Ishikawa (cell line): ENCODE results near the gene LIN7C.
A peak's percentile ranks its signal among the peaks of the same experiment; 100 is the strongest.

Source experiments
- CEBPB ChIP-seq: IDR thresholded peaks from 2 replicates; pipeline ENCODE4 v1.6.1; 2012
- CREB1 ChIP-seq: IDR thresholded peaks from 2 replicates; pipeline ENCODE4 v1.6.1; 2012; ENCODE audit warnings: low read depth
- EGR1 ChIP-seq: IDR thresholded peaks from 2 replicates; pipeline ENCODE4 v1.6.1; 2012
- EP300 ChIP-seq: IDR thresholded peaks from 2 replicates; pipeline ENCODE4 v1.6.1; 2012; ENCODE audit warnings: borderline replicate concordance
- FOXM1 ChIP-seq: IDR thresholded peaks from 2 replicates; pipeline ENCODE4 v1.6.1; 2012; ENCODE audit warnings: low read depth, borderline replicate concordance
- NFIC ChIP-seq: IDR thresholded peaks from 2 replicates; pipeline ENCODE4 v1.6.1; 2012
- RAD21 ChIP-seq: IDR thresholded peaks from 2 replicates; pipeline ENCODE4 v1.6.1; 2012; ENCODE audit warnings: low read depth
- REST ChIP-seq: IDR thresholded peaks from 2 replicates; pipeline ENCODE4 v1.6.1; 2012; ENCODE audit warnings: low read depth, mild to moderate bottlenecking
- TAF1 ChIP-seq: IDR thresholded peaks from 2 replicates; pipeline ENCODE4 v1.6.1; 2012; ENCODE audit warnings: low read depth, mild to moderate bottlenecking
- TCF12 ChIP-seq: IDR thresholded peaks from 2 replicates; pipeline ENCODE4 v1.6.1; 2012; ENCODE audit warnings: low read depth
- TEAD4 ChIP-seq: IDR thresholded peaks from 2 replicates; pipeline ENCODE4 v1.6.1; 2012
- USF1 ChIP-seq: IDR thresholded peaks from 2 replicates; pipeline ENCODE4 v1.6.1; 2012
- YY1 ChIP-seq: IDR thresholded peaks from 2 replicates; pipeline ENCODE4 v1.6.1; 2012; ENCODE audit warnings: low read depth
- ZBTB7A ChIP-seq: IDR thresholded peaks from 2 replicates; pipeline ENCODE4 v1.6.1; 2012; ENCODE audit warnings: low read depth
- TF ChIP-seq, protein P1 (sequence below): IDR thresholded peaks from 2 replicates; pipeline ENCODE4 v1.6.1; 2012

Gene LIN7C

DNA sequence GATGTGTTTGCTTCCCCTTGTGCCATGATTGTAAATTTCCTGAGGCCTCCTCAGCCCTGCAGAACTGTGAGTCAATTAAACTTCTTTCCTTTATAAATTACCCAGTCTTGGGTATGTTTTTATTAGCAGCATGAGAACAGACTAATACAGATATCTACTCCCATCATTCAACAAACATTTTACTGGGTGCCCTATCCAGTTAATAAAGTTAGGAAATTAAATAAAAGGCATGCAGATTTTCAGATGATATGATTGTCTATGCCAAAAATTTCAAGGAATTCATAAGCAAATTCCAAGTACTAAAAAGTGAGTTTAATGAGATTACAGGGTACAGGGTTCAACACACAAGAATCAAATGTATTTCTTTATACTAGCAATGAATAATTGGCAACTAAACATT lies 33.5 kb upstream of the LIN7C start:
- TF ChIP-seq FOXM1 (no peak), CEBPB (no peak), RAD21 (no peak), NFIC (no peak), TEAD4 (no peak), YY1 (no peak), USF1 (no peak), EGR1 (no peak), CREB1 (no peak), REST (no peak), TAF1 (no peak)
- TF ChIP-seq, protein P1, sequence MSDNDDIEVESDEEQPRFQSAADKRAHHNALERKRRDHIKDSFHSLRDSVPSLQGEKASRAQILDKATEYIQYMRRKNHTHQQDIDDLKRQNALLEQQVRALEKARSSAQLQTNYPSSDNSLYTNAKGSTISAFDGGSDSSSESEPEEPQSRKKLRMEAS: no peak

DNA sequence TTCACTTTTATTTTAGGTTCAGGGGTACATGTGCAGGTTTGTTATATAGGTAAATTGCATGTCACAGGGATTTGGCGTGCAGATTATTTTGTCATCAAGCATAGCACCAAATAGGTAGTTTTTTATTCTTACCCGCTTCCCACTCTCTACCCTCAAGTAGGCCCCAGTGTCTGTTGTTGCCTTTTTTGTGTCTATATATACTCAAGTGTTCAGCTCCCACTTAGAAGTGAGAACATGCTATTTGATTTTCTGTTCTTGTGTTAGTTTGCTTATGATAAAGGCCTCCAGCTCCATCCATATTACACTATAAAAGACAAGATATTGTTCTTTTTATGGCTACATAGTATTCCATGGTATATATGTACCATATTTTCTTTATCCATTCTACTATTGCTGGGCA lies 28.5 kb upstream of the LIN7C start:
- no peak for TF ChIP-seq TEAD4

DNA sequence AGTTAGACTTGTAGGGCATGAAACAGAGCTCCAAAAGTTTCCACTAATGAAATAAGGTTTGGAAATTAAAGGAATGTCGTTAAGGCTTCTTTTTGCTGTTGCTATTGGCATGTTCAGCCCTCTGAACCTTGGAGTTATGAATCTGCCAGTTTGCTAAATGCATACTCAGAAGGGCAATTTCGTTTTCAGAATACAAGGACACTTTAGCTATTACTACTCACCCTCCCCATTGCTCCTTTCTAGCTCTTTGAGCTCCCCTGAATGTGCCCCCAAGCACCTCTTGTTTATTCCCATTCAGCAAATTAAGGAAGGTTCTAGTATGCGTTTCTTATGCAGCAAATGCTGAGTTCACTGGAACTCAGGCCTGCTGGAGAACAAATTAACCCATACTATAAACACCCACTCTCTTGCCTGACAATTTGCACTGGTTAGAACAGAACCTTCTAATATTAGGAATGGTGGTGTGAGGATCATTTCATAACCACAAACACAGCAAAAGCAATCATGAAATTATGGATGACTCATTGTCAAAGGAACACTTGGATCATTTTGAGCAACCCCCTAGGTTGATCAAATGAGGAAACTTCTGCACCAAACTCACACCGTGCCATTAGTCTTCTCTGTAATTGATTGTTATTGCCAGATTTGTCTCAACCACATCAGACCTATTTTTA lies 26.2 kb upstream of the LIN7C start:
- TF ChIP-seq EGR1 (no peak), TEAD4 (no peak), USF1 (no peak), CREB1 (no peak), YY1 (no peak), RAD21 (no peak), FOXM1 (no peak)

DNA sequence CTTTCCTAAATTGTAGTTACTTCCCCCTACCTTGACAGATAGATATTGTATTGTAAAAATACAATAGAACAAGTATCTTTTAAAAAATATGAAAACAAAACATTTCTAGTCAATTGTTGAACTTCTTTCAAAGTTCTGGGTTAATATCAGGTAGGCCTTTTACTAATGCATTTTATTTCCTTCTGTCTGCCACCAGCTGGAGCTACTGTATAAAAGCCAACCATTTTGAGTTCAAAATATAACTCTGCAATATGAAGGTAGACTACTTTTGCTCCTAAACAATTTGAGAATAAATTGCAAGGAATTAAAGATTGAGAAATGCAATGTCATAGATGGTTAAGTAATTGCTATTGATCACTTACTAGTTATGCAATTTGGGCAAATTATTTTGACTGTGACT lies 22.1 kb upstream of the LIN7C start:
- TF ChIP-seq RAD21 (peak; percentile 5; the same call in 1 of the 2 replicates), YY1 (no peak), FOXM1 (no peak)

DNA sequence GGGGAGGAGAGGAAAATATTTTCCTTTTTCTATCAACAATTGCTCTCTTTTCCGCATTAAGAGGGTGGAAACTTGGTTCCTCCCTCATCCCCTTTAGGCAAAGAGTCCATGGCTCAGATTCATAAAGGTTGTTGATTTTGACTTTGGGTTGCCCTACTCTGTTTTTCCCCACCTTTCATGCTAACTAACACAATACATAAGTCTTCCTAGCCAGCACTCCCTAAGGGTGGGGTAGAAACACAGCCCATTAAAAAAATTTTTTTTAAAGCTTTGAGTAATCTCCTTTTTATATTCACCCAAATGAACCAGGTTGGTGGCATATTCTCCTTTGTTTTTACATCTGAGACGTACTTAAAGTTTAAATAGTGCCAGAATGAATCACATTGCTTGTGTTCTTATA lies 20.0 kb upstream of the LIN7C start:
- no peak for TF ChIP-seq USF1
- no peak for TF ChIP-seq ZBTB7A
- TF ChIP-seq REST: no peak
- TF ChIP-seq FOXM1: no peak
- TF ChIP-seq RAD21: no peak
- no peak for TF ChIP-seq TAF1
- no peak for TF ChIP-seq TCF12
- no peak for TF ChIP-seq NFIC
- no peak for TF ChIP-seq EP300
- TF ChIP-seq TEAD4: no peak
- no peak for TF ChIP-seq CREB1
- no peak for TF ChIP-seq EGR1
- TF ChIP-seq CEBPB: no peak

GRCh38 chr11:27525824-27526516 lies 19.4 kb upstream of the LIN7C start:
- TF ChIP-seq, protein P1: no peak
- TF ChIP-seq TEAD4 (no peak), FOXM1 (no peak), USF1 (no peak), REST (no peak), NFIC (no peak), EGR1 (no peak), RAD21 (no peak), EP300 (no peak), ZBTB7A (no peak), CEBPB (no peak), CREB1 (no peak), YY1 (no peak), TCF12 (no peak), TAF1 (no peak)
